ENCODE results near the gene HCN3.
A peak's percentile ranks its signal among the peaks of the same experiment; 100 is the strongest.
"Not testable (repeated sequence)": the region's sequence is repeated elsewhere in the genome, so short reads cannot be mapped to it uniquely, and the experiment has no call there.

Gene HCN3

GRCh38 chr1:155277070-155277901 lies at the start of gene HCN3:
HCN3 (plus strand) TSS chr1:155277463; CDS start chr1:155277591, 128 bp downstream.
- Histone ChIP-seq H3K9me3 (ENCODE audit: low read length) (no peaks in the 10 kb centered on the region), H3K4me1 (ENCODE audit: insufficient read depth, low read length) (peaks cover 25% of the 10 kb centered on the region), H3K4me3 (ENCODE audit: low read length) (peak within 1 kb of the TSS; percentile 77), H3K27me3 (ENCODE audit: insufficient read depth, low read length) (no peaks in the 10 kb centered on the region), H2AFZ (ENCODE audit: low read depth, low read length) (peak within 1 kb of the TSS; percentile 78), H3K36me3 (ENCODE audit: insufficient read depth, low read length) (peaks cover 5% of the 10 kb centered on the region)

- no peak overlapping the region for H2AFZ ChIP-seq (ENCODE audit: low read depth, low read length)
- peaks cover 18% of the 10 kb centered on the region for H3K4me1 ChIP-seq (ENCODE audit: insufficient read depth, low read length)
- H3K36me3 ChIP-seq (ENCODE audit: insufficient read depth, low read length), result peaks cover 14% of the 10 kb centered on the region
- H3K9me3 ChIP-seq (ENCODE audit: low read length), result no peaks in the 10 kb centered on the region
- peak overlapping the region; percentile 76 for H3K4me3 ChIP-seq (ENCODE audit: low read length)
- H3K27me3 ChIP-seq (ENCODE audit: insufficient read depth, low read length), result no peaks in the 10 kb centered on the region
Observed at GRCh38 chr1:155228096-155228427, 49.2 kb upstream of the HCN3 start.

DNA sequence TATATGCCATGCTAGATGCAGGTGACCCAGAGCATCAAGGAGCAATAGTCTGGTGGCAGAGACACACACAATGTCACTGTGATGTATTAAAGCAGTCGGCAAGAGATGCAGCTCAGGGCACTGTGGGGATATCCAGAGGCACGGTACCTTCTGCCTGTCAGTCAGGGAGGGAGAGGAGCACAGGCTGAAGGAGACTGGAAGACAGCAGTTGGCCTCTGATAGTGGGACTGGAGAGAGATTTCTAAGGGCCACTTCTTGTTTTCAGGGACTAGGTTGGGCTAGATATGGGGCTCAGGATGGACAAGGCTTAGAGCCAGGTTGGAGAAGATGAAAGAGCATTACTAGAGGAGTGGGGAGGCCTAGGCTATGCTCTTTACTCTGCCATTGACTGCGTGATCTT lies 46.0 kb upstream of the HCN3 start:
- not testable (repeated sequence) for H3K27me3 ChIP-seq (ENCODE audit: insufficient read depth, low read length); H3K4me3 ChIP-seq (ENCODE audit: low read length); H3K36me3 ChIP-seq (ENCODE audit: insufficient read depth, low read length); H2AFZ ChIP-seq (ENCODE audit: low read depth, low read length); H3K9me3 ChIP-seq (ENCODE audit: low read length); H3K4me1 ChIP-seq (ENCODE audit: insufficient read depth, low read length)

- H3K36me3 ChIP-seq (ENCODE audit: insufficient read depth, low read length), result peaks cover 10% of the 10 kb centered on the region
- H2AFZ ChIP-seq (ENCODE audit: low read depth, low read length), result not testable (repeated sequence)
Observed at GRCh38 chr1:155232001-155232978, 45.0 kb upstream of the HCN3 start.

GRCh38 chr1:155233502-155233901 lies 43.8 kb upstream of the HCN3 start:
- H2AFZ ChIP-seq (ENCODE audit: low read depth, low read length); H3K4me3 ChIP-seq (ENCODE audit: low read length); H3K9me3 ChIP-seq (ENCODE audit: low read length); H3K27me3 ChIP-seq (ENCODE audit: insufficient read depth, low read length); H3K4me1 ChIP-seq (ENCODE audit: insufficient read depth, low read length): not testable (repeated sequence)
- H3K36me3 ChIP-seq (ENCODE audit: insufficient read depth, low read length), result peaks cover 10% of the 10 kb centered on the region

More at GRCh38 chr1:155232001-155232978, 45.0 kb upstream of the HCN3 start:
- not testable (repeated sequence) for H3K9me3 ChIP-seq (ENCODE audit: low read length); H3K27me3 ChIP-seq (ENCODE audit: insufficient read depth, low read length); H3K4me3 ChIP-seq (ENCODE audit: low read length); H3K4me1 ChIP-seq (ENCODE audit: insufficient read depth, low read length)

DNA sequence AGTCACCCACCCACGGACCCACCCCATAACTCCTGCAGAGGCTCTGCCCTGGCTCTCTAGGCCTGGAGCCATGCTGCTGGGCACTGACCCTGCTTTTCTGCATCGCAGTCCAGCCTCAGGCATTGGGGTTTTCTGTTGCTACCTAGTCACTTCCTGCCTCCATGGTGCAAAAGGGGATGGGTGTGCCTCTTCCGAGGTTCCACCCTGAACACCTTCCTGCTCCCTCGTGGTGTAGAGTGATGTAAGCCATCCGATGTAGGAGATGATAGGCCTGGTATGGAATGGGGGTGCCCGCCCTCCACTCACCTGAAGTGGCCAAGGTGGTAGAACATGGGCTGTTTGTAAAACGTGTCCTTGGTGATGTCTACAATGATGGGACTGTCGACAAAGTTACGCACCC lies 41.9 kb upstream of the HCN3 start:
- H3K4me1 ChIP-seq (ENCODE audit: insufficient read depth, low read length); H3K27me3 ChIP-seq (ENCODE audit: insufficient read depth, low read length); H3K9me3 ChIP-seq (ENCODE audit: low read length); H3K4me3 ChIP-seq (ENCODE audit: low read length); H2AFZ ChIP-seq (ENCODE audit: low read depth, low read length): not testable (repeated sequence)
- peaks cover 10% of the 10 kb centered on the region for H3K36me3 ChIP-seq (ENCODE audit: insufficient read depth, low read length)

DNA sequence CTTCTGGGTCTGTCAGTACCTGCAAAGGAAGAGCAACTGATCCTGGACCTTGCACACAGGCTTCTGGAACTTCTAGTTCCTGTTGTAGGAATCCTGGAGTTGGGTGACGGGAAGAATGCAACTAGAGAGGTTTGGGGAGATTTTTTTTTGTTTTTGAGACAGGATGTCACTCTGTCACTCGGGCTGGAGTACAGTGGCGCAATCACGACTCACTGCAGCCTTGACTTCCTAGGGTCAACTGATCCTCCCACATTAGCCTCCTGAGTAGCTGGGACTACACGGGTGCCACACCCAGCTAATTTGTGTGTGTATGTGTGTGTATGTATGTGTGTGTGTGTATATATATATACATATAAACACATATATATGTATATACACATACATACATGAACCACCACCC lies 40.8 kb upstream of the HCN3 start:
- peaks cover 10% of the 10 kb centered on the region for H3K36me3 ChIP-seq (ENCODE audit: insufficient read depth, low read length)
- no peaks in the 10 kb centered on the region for H3K27me3 ChIP-seq (ENCODE audit: insufficient read depth, low read length)
- H2AFZ ChIP-seq (ENCODE audit: low read depth, low read length), result no peak overlapping the region
- no peaks in the 10 kb centered on the region for H3K9me3 ChIP-seq (ENCODE audit: low read length)
- H3K4me3 ChIP-seq (ENCODE audit: low read length), result no peak overlapping the region
- peaks cover 3% of the 10 kb centered on the region for H3K4me1 ChIP-seq (ENCODE audit: insufficient read depth, low read length)

DNA sequence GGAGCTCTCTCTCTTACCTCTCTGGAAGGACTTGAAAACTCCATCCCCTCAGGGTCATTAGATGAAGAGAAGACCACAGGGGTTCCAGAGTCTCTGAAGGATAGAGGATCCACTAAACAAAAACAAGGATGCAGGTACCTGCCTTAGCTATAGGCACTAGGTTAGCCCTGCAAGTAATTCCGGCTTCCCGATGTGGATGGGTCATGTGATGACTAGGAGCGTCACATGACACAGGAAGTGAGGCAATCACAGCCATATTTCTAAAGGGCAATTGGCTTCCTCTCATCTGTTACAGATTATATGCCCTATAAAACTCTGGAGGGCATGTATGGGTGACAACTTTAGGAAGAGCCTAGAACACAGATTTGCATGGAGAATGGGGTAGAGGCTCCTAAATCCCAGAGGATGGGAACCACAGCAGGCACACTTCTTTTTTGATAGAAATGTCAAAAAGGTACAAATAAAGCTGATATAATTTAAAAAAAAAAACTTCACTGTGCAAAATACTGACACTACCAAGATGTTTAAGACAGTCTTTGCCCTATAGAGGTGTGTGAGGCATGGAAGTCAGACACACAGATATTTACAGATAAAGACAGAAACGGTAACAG lies 36.1 kb upstream of the HCN3 start:
- H3K9me3 ChIP-seq (ENCODE audit: low read length), result no peaks in the 10 kb centered on the region
- peak overlapping the region; percentile 42 for H3K4me3 ChIP-seq (ENCODE audit: low read length)
- H3K27me3 ChIP-seq (ENCODE audit: insufficient read depth, low read length), result no peaks in the 10 kb centered on the region
- H2AFZ ChIP-seq (ENCODE audit: low read depth, low read length), result no peak overlapping the region
- peaks cover 8% of the 10 kb centered on the region for H3K36me3 ChIP-seq (ENCODE audit: insufficient read depth, low read length)
- H3K4me1 ChIP-seq (ENCODE audit: insufficient read depth, low read length), result peaks cover 14% of the 10 kb centered on the region

DNA sequence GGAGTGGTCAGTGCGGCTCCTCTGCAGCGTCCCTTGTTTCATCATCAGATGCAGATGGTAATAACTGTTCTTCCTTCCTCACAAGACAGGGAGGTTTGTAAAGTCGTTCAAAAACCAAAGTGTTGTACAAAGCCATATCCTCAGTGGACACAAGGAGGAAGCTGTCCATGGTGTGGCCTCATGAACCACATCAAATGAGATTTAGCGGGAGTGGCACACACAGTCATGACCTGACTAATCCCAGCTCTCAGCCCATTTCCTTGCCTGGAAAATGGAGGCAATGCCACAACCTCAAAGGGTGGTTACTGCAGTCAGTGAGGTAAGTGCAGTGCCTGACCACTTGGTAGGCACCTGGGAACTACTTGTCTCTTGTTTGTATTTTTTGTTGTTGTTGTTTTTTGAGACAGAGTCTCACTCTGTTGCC lies 35.4 kb upstream of the HCN3 start:
- no peaks in the 10 kb centered on the region for H3K27me3 ChIP-seq (ENCODE audit: insufficient read depth, low read length)
- no peak overlapping the region for H2AFZ ChIP-seq (ENCODE audit: low read depth, low read length)
- H3K4me3 ChIP-seq (ENCODE audit: low read length), result no peak overlapping the region
- H3K36me3 ChIP-seq (ENCODE audit: insufficient read depth, low read length), result peaks cover 8% of the 10 kb centered on the region
- no peaks in the 10 kb centered on the region for H3K9me3 ChIP-seq (ENCODE audit: low read length)
- H3K4me1 ChIP-seq (ENCODE audit: insufficient read depth, low read length), result peaks cover 14% of the 10 kb centered on the region

GRCh38 chr1:155242805-155243358 lies 34.4 kb upstream of the HCN3 start:
- Histone ChIP-seq H2AFZ (ENCODE audit: low read depth, low read length) (no peak overlapping the region), H3K4me3 (ENCODE audit: low read length) (peak overlapping the region; percentile 40), H3K9me3 (ENCODE audit: low read length) (no peaks in the 10 kb centered on the region), H3K27me3 (ENCODE audit: insufficient read depth, low read length) (no peaks in the 10 kb centered on the region), H3K36me3 (ENCODE audit: insufficient read depth, low read length) (peaks cover 13% of the 10 kb centered on the region), H3K4me1 (ENCODE audit: insufficient read depth, low read length) (peaks cover 14% of the 10 kb centered on the region)

- H3K4me3 ChIP-seq (ENCODE audit: low read length), result peak overlapping the region; percentile 40
- H3K4me1 ChIP-seq (ENCODE audit: insufficient read depth, low read length), result peaks cover 14% of the 10 kb centered on the region
- H3K9me3 ChIP-seq (ENCODE audit: low read length), result no peaks in the 10 kb centered on the region
- H3K27me3 ChIP-seq (ENCODE audit: insufficient read depth, low read length), result no peaks in the 10 kb centered on the region
- H3K36me3 ChIP-seq (ENCODE audit: insufficient read depth, low read length), result peaks cover 13% of the 10 kb centered on the region
- H2AFZ ChIP-seq (ENCODE audit: low read depth, low read length), result peak overlapping the region; percentile 58
Observed at GRCh38 chr1:155244368-155245162, 32.7 kb upstream of the HCN3 start.

DNA sequence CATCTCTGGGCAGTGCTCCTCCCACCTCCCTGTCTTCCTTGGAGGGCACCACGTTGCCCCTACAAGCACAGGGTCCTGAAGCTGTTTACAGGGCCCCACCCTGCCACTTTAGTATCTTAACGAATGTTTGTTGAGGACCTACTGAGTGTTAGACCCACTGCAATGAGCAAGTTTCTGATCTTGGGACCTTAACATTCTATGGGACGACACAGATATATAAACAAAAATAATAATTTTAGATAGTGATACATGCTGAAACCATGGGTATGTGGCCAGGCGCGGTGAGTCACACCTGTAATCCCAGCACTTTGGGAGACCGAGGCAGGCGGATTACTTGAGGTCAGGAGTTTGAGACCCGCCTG lies 32.1 kb upstream of the HCN3 start:
- H3K4me3 ChIP-seq (ENCODE audit: low read length), result peak overlapping the region; percentile 40
- H3K36me3 ChIP-seq (ENCODE audit: insufficient read depth, low read length), result peaks cover 13% of the 10 kb centered on the region
- H3K27me3 ChIP-seq (ENCODE audit: insufficient read depth, low read length), result no peaks in the 10 kb centered on the region
- peaks cover 14% of the 10 kb centered on the region for H3K4me1 ChIP-seq (ENCODE audit: insufficient read depth, low read length)
- peak overlapping the region; percentile 58 for H2AFZ ChIP-seq (ENCODE audit: low read depth, low read length)
- H3K9me3 ChIP-seq (ENCODE audit: low read length), result no peaks in the 10 kb centered on the region
